Naive thymus-derived CD4-positive, alpha-beta T cell (primary cell): ENCODE measurements around the gene ZNF609. TPM values are rescaled to one million over a fixed set of nuclear protein-coding genes. Genes with fewer than 3 reads are reported as not detected.

Experiments
- ATAC-seq: fragments of 150-1000 bp; cut with Tn5 transposase; 2 replicates; pipeline ENCODE4 v1.10.0; 2021; ENCODE audit warnings: mild to moderate bottlenecking, moderate library complexity
- CTCF ChIA-PET: fragments of 350-600 bp; sonication (Branson Sonifier 250); formaldehyde crosslinking; loops from one replicate; lab custom pipeline; 2021; ENCODE audit warnings: antibody characterized with exemption; lab: Charles Lee
- POLR2A ChIA-PET: fragments of 350-600 bp; sonication (Branson Sonifier 250); formaldehyde crosslinking; loops from one replicate; lab custom pipeline; 2021; ENCODE audit warnings: antibody characterized with exemption, inconsistent platforms; lab: Charles Lee
- DNase-seq, 9 donors: peaks; one replicate each; pipeline versions ENCODE4 v3.0.0 to v3.0.0-alpha.2; 2020 to 2022; ENCODE audit warnings: mixed read lengths in 1 of 9
- H3K27ac ChIP-seq: one replicate; pipeline ENCODE4 v1.7.0; 2013; ENCODE audit warnings: mild to moderate bottlenecking, low read depth, low read length, moderate library complexity
- H3K27me3 ChIP-seq, 2 donors: one replicate each; pipeline ENCODE4 v1.7.0; 2013; ENCODE audit warnings: low read length in 2 of 2, mild to moderate bottlenecking in 2 of 2, moderate library complexity in 2 of 2; ENCODE audit not compliant: control insufficient read depth in 2 of 2, insufficient read depth in 2 of 2
- H3K36me3 ChIP-seq, 3 experiments: 1 replicate in 2 of 3; 2 replicates in 1 of 3; pipeline ENCODE4 v1.7.0; 2013; ENCODE audit warnings: low read length in 3 of 3, mild to moderate bottlenecking in 3 of 3, moderate library complexity in 1 of 3; ENCODE audit not compliant: insufficient read depth in 3 of 3, control insufficient read depth in 2 of 3
- H3K4me1 ChIP-seq, 2 donors: one replicate each; pipeline ENCODE4 v1.7.0; 2013; ENCODE audit warnings: low read length in 2 of 2, mild to moderate bottlenecking in 2 of 2, moderate library complexity in 1 of 2; ENCODE audit not compliant: control insufficient read depth in 2 of 2, insufficient read depth in 2 of 2
- H3K4me3 ChIP-seq: 2 replicates; pipeline ENCODE4 v1.7.0; 2013; ENCODE audit warnings: mild to moderate bottlenecking, low read length
- H3K9me3 ChIP-seq, 3 experiments: 1 replicate in 2 of 3; 2 replicates in 1 of 3; pipeline ENCODE4 v1.7.0; 2013; ENCODE audit warnings: low read length in 3 of 3; ENCODE audit not compliant: control insufficient read depth in 2 of 3
- H3K27ac Mint-ChIP-seq, 9 donors: one replicate each; pipeline ENCODE4 v1.8.0; 2020 to 2022; ENCODE audit warnings: mixed read lengths in 9 of 9, mild to moderate bottlenecking in 8 of 9, moderate library complexity in 5 of 9, inconsistent platforms in 2 of 9
- H3K27me3 Mint-ChIP-seq, 5 donors: one replicate each; pipeline ENCODE4 v1.8.0; 2021 to 2022; ENCODE audit warnings: mixed read lengths in 5 of 5, mild to moderate bottlenecking in 1 of 5
- H3K36me3 Mint-ChIP-seq, 5 donors: one replicate each; pipeline ENCODE4 v1.8.0; 2020 to 2022; ENCODE audit warnings: mixed read lengths in 5 of 5, mild to moderate bottlenecking in 3 of 5, inconsistent platforms in 1 of 5
- H3K4me1 Mint-ChIP-seq, 7 donors: one replicate each; pipeline ENCODE4 v1.8.0; 2020 to 2022; ENCODE audit warnings: mixed read lengths in 7 of 7, mild to moderate bottlenecking in 3 of 7, inconsistent platforms in 1 of 7
- H3K4me3 Mint-ChIP-seq, 10 donors: one replicate each; pipeline ENCODE4 v1.8.0; 2020 to 2022; ENCODE audit warnings: mild to moderate bottlenecking in 10 of 10, mixed read lengths in 10 of 10, moderate library complexity in 6 of 10, inconsistent platforms in 2 of 10
- H3K9me3 Mint-ChIP-seq, 11 donors: one replicate each; pipeline ENCODE4 v1.8.0; 2020 to 2022; ENCODE audit warnings: mixed read lengths in 11 of 11, mild to moderate bottlenecking in 4 of 11, inconsistent platforms in 1 of 11, moderate library complexity in 1 of 11
- intact Hi-C, 2 donors: fragments of 100-400 bp; cut with micrococcal nuclease; formaldehyde crosslinking; loops; one replicate each; pipeline ENCODE4 v1.15.1; 2023
- polyA plus RNA-seq, 2 donors: library from polyadenylated mRNA; unstranded; fragments of 300-500 nt; fragmentation: Illumina TruSeq; gene quantifications; one replicate each; pipeline ENCODE4 v1.2.3, GENCODE V29; 2021
- total RNA-seq, 6 experiments: library from RNA in 5 of 6; stranded (reverse) in 5 of 6; gene quantifications; 1 replicate in 5 of 6; 2 replicates in 1 of 6; pipeline ENCODE4 v1.2.3 and lab custom pipeline; 2021 to 2026

Gene ZNF609
- total and polyA plus RNA-seq, 7 experiments from 2014 or later: 10.1 to 89.1 (median 71.9) TPM

- no peaks in the 10 kb centered on the region for H3K9me3 Mint-ChIP-seq
- Histone ChIP-seq H3K27ac (no peak overlapping the region), H3K4me3 (no peak overlapping the region), H3K9me3 (no peaks in the 10 kb centered on the region), H3K27me3 (no peaks in the 10 kb centered on the region), H3K36me3 (peaks cover 14 to 56% (median 18%) of the 10 kb centered on the region in 3 experiments), H3K4me1 (no peaks in the 10 kb centered on the region)
- peak overlapping the region in 3 of 9 donors; percentile 7 to 57 (median 39) for H3K27ac Mint-ChIP-seq
- H3K4me1 Mint-ChIP-seq: peaks cover 0 to 14% (median 1%) of the 10 kb centered on the region in 7 donors
- ATAC-seq (no peak), DNase-seq (no peak)
- ChIA-PET CTCF (interaction anchor here (0.9 to 1.0 kb wide), 2 partner anchors 12 to 13 kb away, joined by 3 to 4 read pairs; no protein-coding TSS in a partner anchor), POLR2A (no interaction called here)
- intact Hi-C loops: no loop called here
- no peak overlapping the region for H3K4me3 Mint-ChIP-seq
- peaks cover 5 to 38% (median 13%) of the 10 kb centered on the region in 5 donors for H3K36me3 Mint-ChIP-seq
- H3K27me3 Mint-ChIP-seq: no peaks in the 10 kb centered on the region
Measured at GRCh38 chr15:64673866-64674265, 213.5 kb downstream of the ZNF609 start.

DNA sequence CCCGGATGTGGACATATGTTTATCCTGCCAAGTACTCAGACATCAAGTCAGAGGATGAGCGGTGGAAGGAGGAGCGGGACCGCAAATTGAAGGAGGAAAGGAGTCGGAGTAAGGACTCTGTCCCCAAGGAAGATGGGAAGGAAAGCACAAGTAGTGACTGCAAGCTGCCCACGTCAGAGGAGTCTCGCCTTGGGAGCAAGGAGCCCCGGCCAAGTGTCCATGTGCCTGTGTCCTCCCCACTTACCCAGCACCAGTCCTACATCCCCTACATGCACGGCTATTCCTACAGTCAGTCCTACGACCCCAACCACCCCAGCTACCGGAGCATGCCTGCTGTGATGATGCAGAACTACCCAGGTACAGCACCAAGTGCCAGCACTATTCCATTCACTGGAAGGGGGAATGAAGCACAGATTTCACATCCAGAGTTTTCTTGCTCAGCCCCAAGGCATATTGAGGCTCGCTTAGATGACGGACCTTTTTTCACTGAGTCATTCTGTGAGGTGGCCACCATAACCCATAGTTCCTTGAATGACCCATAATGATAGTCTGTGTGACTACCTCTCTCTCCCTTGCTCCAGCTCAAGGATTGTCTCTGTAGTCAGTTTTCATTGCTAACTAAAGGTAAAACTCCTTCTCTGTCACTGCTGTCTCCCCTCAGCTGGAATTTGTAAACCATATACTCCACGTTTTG, 217.9 kb downstream of the ZNF609 start:
- ATAC-seq (no peak), DNase-seq (no peak)
- H3K27me3 Mint-ChIP-seq: no peaks in the 10 kb centered on the region
- peaks cover 0 to 1% (median 0%) of the 10 kb centered on the region in 11 donors for H3K9me3 Mint-ChIP-seq
- Histone ChIP-seq H3K27me3 (no peaks in the 10 kb centered on the region), H3K9me3 (no peaks in the 10 kb centered on the region), H3K27ac (no peak overlapping the region), H3K4me3 (no peak overlapping the region), H3K4me1 (no peaks in the 10 kb centered on the region), H3K36me3 (peaks cover 14 to 92% (median 26%) of the 10 kb centered on the region in 3 experiments)
- peaks cover 0 to 26% (median 0%) of the 10 kb centered on the region in 7 donors for H3K4me1 Mint-ChIP-seq
- no peak overlapping the region for H3K4me3 Mint-ChIP-seq
- H3K36me3 Mint-ChIP-seq: peaks cover 5 to 68% (median 17%) of the 10 kb centered on the region in 5 donors
- peak overlapping the region in 8 of 9 donors; percentile 0 to 78 (median 34) for H3K27ac Mint-ChIP-seq
- intact Hi-C loops: no loop called here
- ChIA-PET CTCF (interaction anchor here (1.3 to 15.8 kb wide), 4 partner anchors 8 to 251 kb away, joined by 5 to 211 read pairs (median 8); no protein-coding TSS in a partner anchor), POLR2A (interaction anchor here (0.9 kb wide), 1 partner anchor 50 kb away, joined by 3 read pairs; no protein-coding TSS in a partner anchor)

GRCh38 chr15:64680097-64680496, 219.7 kb downstream of the ZNF609 start:
- H3K4me3 ChIP-seq: no peak overlapping the region
- Mint-ChIP-seq H3K36me3 (peaks cover 0 to 58% (median 18%) of the 10 kb centered on the region in 5 donors), H3K4me3 (no peak overlapping the region), H3K27ac (peak overlapping the region; percentile 1 to 91 (median 66)), H3K27me3 (no peaks in the 10 kb centered on the region), H3K9me3 (peaks cover 0 to 1% (median 0%) of the 10 kb centered on the region in 11 donors), H3K4me1 (peaks cover 0 to 26% (median 0%) of the 10 kb centered on the region in 7 donors)
- H3K36me3 ChIP-seq: peaks cover 7 to 89% (median 27%) of the 10 kb centered on the region in 3 experiments
- POLR2A ChIA-PET: no interaction called here
- H3K27me3 ChIP-seq: no peaks in the 10 kb centered on the region
- ATAC-seq (no peak), DNase-seq (no peak)
- H3K4me1 ChIP-seq: no peaks in the 10 kb centered on the region
- no peaks in the 10 kb centered on the region for H3K9me3 ChIP-seq
- no peak overlapping the region for H3K27ac ChIP-seq
- intact Hi-C loops: loop anchor here (2.0 to 10.0 kb wide), 2 partner anchors 471 to 475 kb away; no protein-coding TSS in a partner anchor
- CTCF ChIA-PET: interaction anchor here (1.6 to 15.8 kb wide), 4 partner anchors 10 to 253 kb away, joined by 5 to 211 read pairs (median 9); no protein-coding TSS in a partner anchor

DNA sequence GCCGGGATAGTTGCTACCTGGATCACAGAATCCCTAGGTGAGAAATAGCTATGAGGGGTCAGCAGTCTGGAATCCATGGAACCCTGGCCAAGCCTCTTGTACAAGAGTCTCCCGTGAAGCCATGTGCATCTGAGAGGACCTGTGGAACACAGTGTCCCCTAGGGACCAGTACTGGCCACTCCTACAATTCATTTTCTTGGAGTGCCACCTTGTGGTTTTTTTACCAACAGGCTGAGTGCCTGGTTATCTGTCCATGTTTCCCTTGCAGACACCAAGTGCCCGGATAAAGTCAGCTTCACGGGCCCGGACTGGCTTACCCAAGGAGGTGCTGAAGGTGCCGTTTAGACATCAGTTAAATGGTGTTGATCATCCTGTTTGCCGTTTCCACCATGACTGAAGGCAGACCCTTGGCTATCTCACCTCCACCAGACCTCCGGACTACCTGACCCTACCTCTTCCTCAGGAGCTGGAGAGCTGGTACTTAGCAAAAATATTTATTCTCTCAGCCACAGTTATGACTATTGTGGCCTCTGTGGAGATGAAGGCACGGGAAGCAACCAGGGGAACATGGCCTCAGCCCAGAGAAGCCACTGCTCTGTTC, 221.1 kb downstream of the ZNF609 start:
- Histone ChIP-seq H3K4me1 (no peaks in the 10 kb centered on the region), H3K27me3 (no peaks in the 10 kb centered on the region), H3K4me3 (no peak overlapping the region), H3K9me3 (no peaks in the 10 kb centered on the region), H3K27ac (no peak overlapping the region), H3K36me3 (peaks cover 7 to 88% (median 21%) of the 10 kb centered on the region in 3 experiments)
- peaks cover 0 to 31% (median 4%) of the 10 kb centered on the region in 7 donors for H3K4me1 Mint-ChIP-seq
- ChIA-PET CTCF (interaction anchor here (0.8 to 15.8 kb wide), 5 partner anchors 29 to 256 kb away, joined by 3 to 211 read pairs (median 5); no protein-coding TSS in a partner anchor), POLR2A (interaction anchor here (0.6 to 1.1 kb wide), 3 partner anchors 10 to 39 kb away, joined by 3 read pairs; no protein-coding TSS in a partner anchor)
- H3K9me3 Mint-ChIP-seq: peaks cover 0 to 1% (median 0%) of the 10 kb centered on the region in 11 donors
- no peak for DNase-seq
- H3K27ac Mint-ChIP-seq: peak overlapping the region in 6 of 9 donors; percentile 34 to 78 (median 61)
- H3K27me3 Mint-ChIP-seq: no peaks in the 10 kb centered on the region
- intact Hi-C loops: loop anchor here (1.0 to 10.0 kb wide), 4 partner anchors 15 to 477 kb away; no protein-coding TSS in a partner anchor
- H3K4me3 Mint-ChIP-seq: peak overlapping the region in 1 of 10 donors; percentile 53
- ATAC-seq: peak; percentile 46
- H3K36me3 Mint-ChIP-seq: peaks cover 0 to 50% (median 18%) of the 10 kb centered on the region in 5 donors

DNA sequence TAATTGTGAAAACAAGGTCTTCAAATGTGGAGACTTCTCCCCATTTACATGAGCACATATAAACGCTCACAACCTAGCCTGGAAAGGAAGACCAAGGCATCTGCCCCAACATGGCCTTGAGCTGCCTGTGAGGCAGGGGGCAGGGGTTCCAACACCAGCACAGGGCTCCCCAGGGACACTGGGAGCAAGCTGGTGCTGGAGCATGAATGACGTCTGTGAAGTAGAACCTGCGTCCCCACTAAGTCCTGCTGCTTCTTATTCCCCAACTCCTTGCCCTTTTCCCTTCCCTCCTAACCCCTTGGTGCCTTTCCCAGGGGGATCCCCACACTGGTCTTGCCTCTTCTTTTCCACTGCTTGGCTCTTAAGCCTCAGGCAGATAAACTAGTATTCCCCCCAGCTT, 221.9 kb downstream of the ZNF609 start:
- Mint-ChIP-seq H3K4me3 (no peak overlapping the region), H3K9me3 (peaks cover 0 to 1% (median 0%) of the 10 kb centered on the region in 11 donors), H3K27me3 (no peaks in the 10 kb centered on the region), H3K27ac (peak overlapping the region in 6 of 9 donors; percentile 10 to 79 (median 64)), H3K4me1 (peaks cover 0 to 31% (median 4%) of the 10 kb centered on the region in 7 donors), H3K36me3 (peaks cover 0 to 50% (median 22%) of the 10 kb centered on the region in 5 donors)
- Histone ChIP-seq H3K27me3 (no peaks in the 10 kb centered on the region), H3K9me3 (no peaks in the 10 kb centered on the region), H3K4me1 (no peaks in the 10 kb centered on the region), H3K4me3 (no peak overlapping the region), H3K36me3 (peaks cover 7 to 93% (median 28%) of the 10 kb centered on the region in 3 experiments), H3K27ac (no peak overlapping the region)
- ATAC-seq: no peak
- intact Hi-C loops: loop anchor here in 1 of 2 donors (1.0 to 10.0 kb wide), 2 partner anchors 16 to 477 kb away; no protein-coding TSS in a partner anchor
- DNase-seq: no peak
- ChIA-PET CTCF (interaction anchor here (0.8 to 15.8 kb wide), 4 partner anchors 15 to 239 kb away, joined by 3 to 211 read pairs (median 4); no protein-coding TSS in a partner anchor), POLR2A (interaction anchor here (1.1 kb wide), 1 partner anchor 9 kb away, joined by 3 read pairs; no protein-coding TSS in a partner anchor)

GRCh38 chr15:64683378-64683777, 223.0 kb downstream of the ZNF609 start:
- Mint-ChIP-seq H3K4me3 (no peak overlapping the region), H3K27ac (peak overlapping the region in 6 of 9 donors; percentile 32 to 84 (median 69)), H3K9me3 (peaks cover 0 to 1% (median 0%) of the 10 kb centered on the region in 11 donors), H3K4me1 (peaks cover 0 to 25% (median 4%) of the 10 kb centered on the region in 7 donors), H3K36me3 (peaks cover 3 to 54% (median 22%) of the 10 kb centered on the region in 5 donors), H3K27me3 (no peaks in the 10 kb centered on the region)
- peaks cover 4 to 93% (median 29%) of the 10 kb centered on the region in 3 experiments for H3K36me3 ChIP-seq
- H3K9me3 ChIP-seq: no peaks in the 10 kb centered on the region
- ChIA-PET CTCF (interaction anchor here (0.5 to 15.8 kb wide), 4 partner anchors 14 to 46 kb away, joined by 3 to 211 read pairs (median 6); no protein-coding TSS in a partner anchor), POLR2A (no interaction called here)
- H3K27ac ChIP-seq: no peak overlapping the region
- intact Hi-C loops: loop anchor here in 1 of 2 donors (10.0 kb wide), 1 partner anchor 479 kb away; no protein-coding TSS in a partner anchor
- DNase-seq (no peak), ATAC-seq (no peak)
- H3K4me1 ChIP-seq: no peaks in the 10 kb centered on the region
- no peaks in the 10 kb centered on the region for H3K27me3 ChIP-seq
- no peak overlapping the region for H3K4me3 ChIP-seq
